ENCODE data around the gene ADAM33. TPM values are rescaled to one million over a fixed set of nuclear protein-coding genes. Genes with fewer than 3 reads are reported as not detected.

ADAM33 gene
- total and polyA plus RNA-seq, 5 donors = 11.5 to 30.5 (median 12.4) TPM

DNA sequence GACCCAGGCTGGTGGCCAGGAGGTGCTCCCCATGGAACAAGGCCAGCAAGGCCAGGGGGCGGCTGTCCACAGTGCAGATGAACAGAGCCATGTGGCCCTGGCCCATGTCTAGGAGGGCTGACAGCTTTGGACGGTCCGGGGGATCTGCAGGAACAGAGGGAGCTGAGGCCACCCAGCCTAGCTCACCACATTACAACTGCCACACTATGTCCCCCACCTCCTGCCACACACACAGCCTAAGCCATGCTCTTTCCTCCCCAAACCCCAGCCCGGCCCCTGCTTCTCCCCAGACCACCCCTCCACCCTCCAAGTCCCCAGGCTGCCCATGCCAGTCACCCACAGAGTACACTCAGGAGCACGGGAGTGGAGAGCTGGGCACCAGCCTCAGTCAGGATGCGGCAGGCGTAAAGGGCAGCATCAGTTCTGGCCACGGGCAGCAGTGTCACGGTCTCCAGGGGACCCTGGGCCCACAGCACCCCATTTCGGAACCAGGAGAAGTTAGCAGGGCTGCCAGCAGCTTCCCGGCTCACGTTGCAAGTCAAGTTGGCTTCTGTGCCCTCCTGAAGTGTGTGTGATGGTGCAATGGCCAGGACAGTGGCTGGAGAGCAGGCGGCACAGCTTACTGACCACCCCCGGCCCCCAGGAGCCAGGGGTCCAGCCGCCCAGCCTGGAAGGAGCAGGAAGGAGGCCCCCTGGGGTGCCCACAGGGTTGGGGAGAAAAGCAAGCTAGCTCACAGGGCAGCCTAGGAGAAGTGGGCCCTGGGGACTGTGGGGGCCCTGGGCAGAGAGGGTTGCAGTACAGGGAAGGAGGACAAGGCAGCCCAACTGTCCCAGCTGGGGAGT is 15.2 kb upstream of the ADAM33 start:
- Histone ChIP-seq H3K27ac (ENCODE audit: low read length) (no peak overlapping the region), H3K4me3 (ENCODE audit: low read length) (no peak overlapping the region), H3K27me3 (ENCODE audit: control insufficient read depth, insufficient read depth) (no peaks in the 10 kb centered on the region), H3K9me3 (ENCODE audit: control insufficient read depth, low read length) (no peaks in the 10 kb centered on the region), H3K4me1 (ENCODE audit: control insufficient read depth, insufficient read depth, low read length) (no peaks in the 10 kb centered on the region)
- intact Hi-C loops (cut with DNase I) = no loop called here
- WGBS = 89% methylated on average over 15 of the region's 15 CpGs
- DNase-seq (no peak), ATAC-seq (no peak)

DNA sequence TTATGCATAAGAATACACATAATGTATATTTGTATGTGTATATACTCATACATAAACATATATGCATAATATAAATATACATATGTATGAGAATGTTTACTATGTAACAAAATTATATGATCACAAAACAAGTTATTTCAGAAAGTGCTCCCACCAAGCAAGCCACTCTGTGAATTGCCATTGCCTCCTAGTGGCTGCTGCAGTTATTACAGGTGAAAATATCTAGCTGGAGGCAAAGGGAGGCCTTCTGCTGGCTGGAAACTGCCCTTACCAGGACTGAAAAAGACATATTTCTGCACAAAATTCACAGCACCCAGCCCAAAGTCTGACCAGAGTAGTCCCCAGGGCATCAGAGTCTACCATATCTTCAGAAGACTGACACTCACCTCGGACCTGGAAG is 14.4 kb upstream of the ADAM33 start:
- H3K9me3 ChIP-seq (ENCODE audit: control insufficient read depth, low read length) = no peaks in the 10 kb centered on the region
- intact Hi-C loops (cut with DNase I) = no loop called here
- ATAC-seq (no peak), DNase-seq (no peak)
- no peaks in the 10 kb centered on the region for H3K4me1 ChIP-seq (ENCODE audit: control insufficient read depth, insufficient read depth, low read length)
- no peak overlapping the region for H3K27ac ChIP-seq (ENCODE audit: low read length)
- WGBS = 95% methylated on average over 1 of the region's 1 CpG
- H3K4me3 ChIP-seq (ENCODE audit: low read length) = no peak overlapping the region
- H3K27me3 ChIP-seq (ENCODE audit: control insufficient read depth, insufficient read depth) = no peaks in the 10 kb centered on the region

DNA sequence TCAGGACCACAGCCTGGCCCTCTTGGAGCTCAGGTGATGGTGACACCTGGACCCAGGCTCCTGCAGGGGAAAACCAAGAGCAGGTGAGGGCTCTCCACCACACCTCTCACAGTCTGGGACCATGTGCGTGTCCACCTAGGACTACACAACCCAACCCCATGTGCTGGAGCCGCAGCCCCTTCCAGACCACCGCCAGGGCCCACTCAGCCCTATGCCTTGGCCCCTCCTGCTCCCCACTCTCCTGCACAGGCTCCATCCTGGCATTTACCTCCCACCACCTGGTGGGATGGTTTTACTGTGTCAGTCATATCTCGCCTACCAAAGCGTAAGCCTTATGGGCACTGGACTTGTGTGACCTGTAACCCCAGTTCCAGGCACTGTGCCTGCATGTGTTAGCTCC is 13.1 kb upstream of the ADAM33 start:
- WGBS = 96% methylated on average over 5 of the region's 5 CpGs
- H3K4me3 ChIP-seq (ENCODE audit: low read length) = no peak overlapping the region
- DNase-seq = peak in 1 of 3 donors; percentile 38
- H3K9me3 ChIP-seq (ENCODE audit: control insufficient read depth, low read length) = no peaks in the 10 kb centered on the region
- no peaks in the 10 kb centered on the region for H3K27me3 ChIP-seq (ENCODE audit: control insufficient read depth, insufficient read depth)
- ATAC-seq = no peak
- H3K27ac ChIP-seq (ENCODE audit: low read length) = no peak overlapping the region
- H3K4me1 ChIP-seq (ENCODE audit: control insufficient read depth, insufficient read depth, low read length) = no peaks in the 10 kb centered on the region
- intact Hi-C loops (cut with DNase I) = no loop called here

DNA sequence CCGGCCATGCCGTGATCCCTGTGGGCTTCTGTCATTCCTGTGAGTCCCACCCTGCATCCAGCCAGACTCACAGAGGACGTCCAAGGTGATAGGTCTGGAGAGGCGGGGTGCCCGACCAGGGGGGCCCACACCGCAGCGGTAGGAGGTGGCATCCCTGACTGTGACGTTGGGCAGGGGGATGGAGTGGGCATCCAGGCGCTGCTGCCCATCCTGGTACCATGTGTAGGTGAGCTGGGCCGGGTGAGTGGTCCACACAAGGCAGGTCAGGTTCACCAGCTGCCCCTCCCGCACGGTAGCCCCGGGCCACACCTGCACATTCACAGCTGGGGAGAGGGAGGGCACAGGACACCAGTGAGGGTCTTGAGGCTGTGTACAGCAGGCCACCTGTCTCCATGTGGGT is 11.6 kb upstream of the ADAM33 start:
- DNase-seq = peak in 1 of 3 donors; percentile 42
- Histone ChIP-seq H3K9me3 (ENCODE audit: control insufficient read depth, low read length) (no peaks in the 10 kb centered on the region), H3K4me3 (ENCODE audit: low read length) (no peak overlapping the region), H3K27ac (ENCODE audit: low read length) (no peak overlapping the region), H3K4me1 (ENCODE audit: control insufficient read depth, insufficient read depth, low read length) (no peaks in the 10 kb centered on the region), H3K27me3 (ENCODE audit: control insufficient read depth, insufficient read depth) (no peaks in the 10 kb centered on the region)
- 87% methylated on average over 13 of the region's 13 CpGs for WGBS
- ATAC-seq = no peak
- intact Hi-C loops (cut with DNase I) = no loop called here

DNA sequence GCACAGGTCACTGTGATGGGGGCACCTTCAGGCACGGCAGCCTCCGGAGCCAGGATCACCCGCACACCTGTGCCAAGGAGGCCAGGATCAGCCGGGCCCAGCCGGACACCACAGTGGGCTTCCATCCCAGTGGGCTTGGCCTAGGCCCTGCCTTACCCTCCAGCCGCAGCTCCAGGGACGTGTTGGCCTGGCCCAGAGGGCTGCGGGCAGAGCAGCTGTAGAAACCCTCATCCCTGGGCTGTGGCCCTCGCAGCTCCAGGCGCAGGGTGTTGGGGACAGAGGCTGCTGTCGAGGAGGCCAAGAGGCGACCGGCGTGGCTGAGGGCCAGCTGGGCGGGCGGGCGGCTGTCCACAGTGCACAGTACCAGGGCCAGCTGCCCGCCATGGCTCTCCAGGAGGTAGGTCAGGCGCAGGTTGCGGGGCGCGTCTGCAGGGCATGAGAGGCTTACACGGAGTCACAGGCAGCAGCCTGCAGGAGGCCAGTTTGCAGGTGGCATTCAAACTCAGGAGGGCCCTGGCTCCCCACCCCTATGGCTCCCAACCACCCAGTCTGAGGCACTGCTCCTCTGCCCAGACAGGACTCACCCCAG is 11.0 kb upstream of the ADAM33 start:
- Histone ChIP-seq H3K4me1 (ENCODE audit: control insufficient read depth, insufficient read depth, low read length) (no peaks in the 10 kb centered on the region), H3K27me3 (ENCODE audit: control insufficient read depth, insufficient read depth) (no peaks in the 10 kb centered on the region), H3K4me3 (ENCODE audit: low read length) (no peak overlapping the region), H3K9me3 (ENCODE audit: control insufficient read depth, low read length) (no peaks in the 10 kb centered on the region), H3K27ac (ENCODE audit: low read length) (no peak overlapping the region)
- ATAC-seq (no peak), DNase-seq (peak in 1 of 3 donors; percentile 40)
- intact Hi-C loops (cut with DNase I) = no loop called here
- WGBS = 89% methylated on average over 23 of the region's 23 CpGs

DNA sequence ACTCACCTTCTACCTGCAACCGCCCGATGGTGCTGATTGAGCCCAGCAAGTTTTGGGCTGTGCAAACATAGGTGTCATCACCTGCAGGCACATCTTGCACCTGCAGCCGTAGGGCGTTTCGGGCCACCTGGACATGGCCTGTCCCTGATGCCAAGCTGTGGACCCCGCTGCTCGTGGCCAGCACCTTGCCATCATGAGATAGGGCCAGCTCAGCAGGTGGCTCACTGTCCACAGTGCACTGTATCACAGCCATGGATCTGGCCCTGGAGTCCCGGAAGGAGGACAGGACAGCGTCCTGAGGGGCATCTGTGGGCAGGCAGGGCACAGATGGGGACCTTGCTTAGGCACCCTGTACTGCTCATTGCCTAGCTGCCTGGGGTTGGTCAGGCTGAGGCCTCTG is 10.1 kb upstream of the ADAM33 start:
- 92% methylated on average over 9 of the region's 9 CpGs for WGBS
- no peak for DNase-seq
- no peaks in the 10 kb centered on the region for H3K4me1 ChIP-seq (ENCODE audit: control insufficient read depth, insufficient read depth, low read length)
- H3K4me3 ChIP-seq (ENCODE audit: low read length) = no peak overlapping the region
- H3K27ac ChIP-seq (ENCODE audit: low read length) = no peak overlapping the region
- no peak for ATAC-seq
- no peaks in the 10 kb centered on the region for H3K9me3 ChIP-seq (ENCODE audit: control insufficient read depth, low read length)
- intact Hi-C loops (cut with DNase I) = no loop called here
- H3K27me3 ChIP-seq (ENCODE audit: control insufficient read depth, insufficient read depth) = no peaks in the 10 kb centered on the region

DNA sequence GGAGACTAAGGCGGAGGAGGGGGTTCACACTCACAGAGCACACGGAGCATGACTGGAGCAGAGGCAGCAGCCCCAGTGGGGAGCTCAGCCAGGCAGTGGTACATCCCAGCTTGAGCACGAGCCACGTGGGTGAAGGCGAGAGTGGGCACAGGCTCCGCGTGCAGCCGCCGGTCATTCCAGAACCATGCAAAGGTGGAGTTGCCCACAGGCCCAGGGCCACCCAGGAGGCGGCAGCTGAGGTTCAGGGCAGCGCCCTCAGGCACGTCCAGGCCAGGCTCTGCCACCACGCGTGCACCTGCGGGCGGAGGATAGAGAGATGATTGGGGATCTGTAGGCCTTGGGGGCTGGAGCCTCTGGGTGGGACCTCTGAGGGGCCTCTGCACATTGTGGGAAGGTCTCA is 9.5 kb upstream of the ADAM33 start:
- Histone ChIP-seq H3K27me3 (ENCODE audit: control insufficient read depth, insufficient read depth) (no peaks in the 10 kb centered on the region), H3K4me1 (ENCODE audit: control insufficient read depth, insufficient read depth, low read length) (peaks cover 2% of the 10 kb centered on the region), H3K27ac (ENCODE audit: low read length) (no peak overlapping the region), H3K9me3 (ENCODE audit: control insufficient read depth, low read length) (no peaks in the 10 kb centered on the region), H3K4me3 (ENCODE audit: low read length) (no peak overlapping the region)
- WGBS = 95% methylated on average over 16 of the region's 16 CpGs
- peak in 1 of 3 donors; percentile 35 for DNase-seq
- no peak for ATAC-seq
- intact Hi-C loops (cut with DNase I) = no loop called here

DNA sequence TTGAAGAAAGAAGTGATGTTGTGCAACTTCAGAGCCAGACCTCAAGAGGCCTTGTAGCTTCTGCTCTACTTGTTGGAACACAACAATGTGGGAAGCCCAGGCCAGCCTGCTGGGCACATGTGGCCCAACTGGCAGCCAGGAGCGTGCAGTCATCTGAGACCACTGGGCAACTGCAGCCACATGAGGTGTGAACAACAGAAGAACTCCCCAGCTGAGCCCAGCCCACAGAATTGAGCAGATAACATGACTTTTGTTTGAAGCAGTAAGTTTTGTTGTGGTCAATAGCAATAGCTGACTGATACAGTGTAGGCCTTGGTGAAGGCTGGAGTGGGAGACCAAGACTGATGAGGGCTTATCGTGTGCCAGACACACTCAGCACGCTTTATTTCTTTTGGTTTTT is 8.6 kb upstream of the ADAM33 start:
- H3K9me3 ChIP-seq (ENCODE audit: control insufficient read depth, low read length) = no peaks in the 10 kb centered on the region
- WGBS = 97% methylated on average over 3 of the region's 3 CpGs
- intact Hi-C loops (cut with DNase I) = no loop called here
- no peaks in the 10 kb centered on the region for H3K27me3 ChIP-seq (ENCODE audit: control insufficient read depth, insufficient read depth)
- H3K27ac ChIP-seq (ENCODE audit: low read length) = no peak overlapping the region
- DNase-seq (no peak), ATAC-seq (no peak)
- peaks cover 2% of the 10 kb centered on the region for H3K4me1 ChIP-seq (ENCODE audit: control insufficient read depth, insufficient read depth, low read length)
- H3K4me3 ChIP-seq (ENCODE audit: low read length) = no peak overlapping the region

DNA sequence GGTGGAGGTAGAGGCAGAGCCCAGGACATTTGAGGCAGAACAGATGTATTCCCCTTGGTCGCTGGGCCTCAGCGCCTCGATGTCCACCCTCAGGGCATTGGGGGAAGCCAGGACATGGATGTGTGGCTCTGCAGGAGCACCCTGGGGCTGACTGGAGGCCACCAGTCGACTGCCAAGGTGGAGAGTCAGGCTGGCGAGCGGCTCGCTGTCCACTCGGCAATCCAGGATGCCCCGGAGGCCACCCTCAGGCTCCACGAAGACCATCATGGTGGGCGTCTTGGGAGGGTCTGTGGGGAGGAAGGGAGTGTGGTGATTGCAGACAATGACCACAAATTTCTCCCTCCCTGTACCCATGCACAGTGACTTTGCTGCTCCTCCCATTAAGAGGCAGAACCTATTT is 8.2 kb upstream of the ADAM33 start:
- H3K4me3 ChIP-seq (ENCODE audit: low read length) = no peak overlapping the region
- intact Hi-C loops (cut with DNase I) = loop anchor here in 1 of 4 donors (10.0 kb wide), 1 partner anchor 165 kb away; no protein-coding TSS in a partner anchor
- ATAC-seq = no peak
- H3K27ac ChIP-seq (ENCODE audit: low read length) = no peak overlapping the region
- H3K4me1 ChIP-seq (ENCODE audit: control insufficient read depth, insufficient read depth, low read length) = peaks cover 2% of the 10 kb centered on the region
- no peaks in the 10 kb centered on the region for H3K9me3 ChIP-seq (ENCODE audit: control insufficient read depth, low read length)
- 92% methylated on average over 11 of the region's 11 CpGs for WGBS
- DNase-seq = peak in 1 of 3 donors; percentile 34
- no peaks in the 10 kb centered on the region for H3K27me3 ChIP-seq (ENCODE audit: control insufficient read depth, insufficient read depth)

DNA sequence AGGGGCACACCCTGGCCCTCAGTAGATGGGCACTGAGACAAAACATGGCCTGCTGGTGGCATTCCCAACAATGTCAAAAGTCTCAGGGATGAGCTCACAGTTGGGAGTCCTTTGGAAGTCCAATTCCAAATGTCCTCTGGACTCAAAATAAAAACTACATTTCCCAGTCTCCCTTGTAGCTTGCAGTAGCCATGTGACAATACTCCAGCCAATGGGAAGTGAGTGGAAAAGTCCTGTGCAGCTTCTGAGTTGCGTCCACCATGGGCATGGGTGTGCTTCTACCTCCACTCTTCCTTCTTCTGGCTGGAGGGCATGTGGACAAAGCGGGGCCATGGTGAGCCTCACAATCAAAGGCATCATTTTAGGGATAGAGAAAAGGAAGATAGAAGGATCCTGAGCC is 5.8 kb upstream of the ADAM33 start:
- peak overlapping the region; percentile 85 for H3K27ac ChIP-seq (ENCODE audit: low read length)
- peak; percentile 77 to 85 for ATAC-seq
- intact Hi-C loops (cut with DNase I) = loop anchor here in 1 of 4 donors (10.0 kb wide), 1 partner anchor 167 kb away; no protein-coding TSS in a partner anchor

DNA sequence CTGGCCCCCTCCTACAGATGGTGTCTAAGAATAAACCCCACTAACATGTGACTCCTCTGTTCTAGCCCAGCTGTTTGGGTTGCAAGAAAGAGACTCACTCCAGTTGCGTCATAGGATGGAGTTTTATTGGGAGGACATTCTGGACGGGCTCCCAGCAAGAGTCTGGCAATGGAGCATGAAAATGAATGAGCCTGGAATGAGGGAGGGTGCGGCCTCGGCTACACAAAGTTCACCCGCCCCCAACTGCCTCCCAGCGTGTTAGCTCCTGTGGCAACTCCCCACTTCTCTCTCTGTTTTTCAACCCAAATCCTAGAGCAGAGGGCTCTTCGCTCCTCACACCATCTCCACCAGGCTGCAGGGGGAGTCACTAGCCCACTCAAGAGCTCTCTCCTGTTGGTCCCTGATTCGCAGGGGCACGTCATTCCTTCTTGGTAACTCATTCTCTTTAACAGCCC is 5.1 kb upstream of the ADAM33 start:
- DNase-seq = peak; percentile 89 to 94 (median 90)
- peak; percentile 85 to 88 for ATAC-seq
- intact Hi-C loops (cut with DNase I) = loop anchor here in 1 of 4 donors (10.0 kb wide), 1 partner anchor 168 kb away; no protein-coding TSS in a partner anchor

More for the DNA sequence above, 5.8 kb upstream of the ADAM33 start:
- H3K4me3 ChIP-seq (ENCODE audit: low read length) = no peak overlapping the region
- 59% methylated on average over 2 of the region's 2 CpGs for WGBS
- peak in 1 of 3 donors; percentile 47 for DNase-seq
- peaks cover 2% of the 10 kb centered on the region for H3K4me1 ChIP-seq (ENCODE audit: control insufficient read depth, insufficient read depth, low read length)
- no peaks in the 10 kb centered on the region for H3K9me3 ChIP-seq (ENCODE audit: control insufficient read depth, low read length)
- H3K27me3 ChIP-seq (ENCODE audit: control insufficient read depth, insufficient read depth) = no peaks in the 10 kb centered on the region

More for the DNA sequence above, 5.1 kb upstream of the ADAM33 start:
- Histone ChIP-seq H3K27ac (ENCODE audit: low read length) (peak overlapping the region; percentile 85), H3K9me3 (ENCODE audit: control insufficient read depth, low read length) (no peaks in the 10 kb centered on the region), H3K27me3 (ENCODE audit: control insufficient read depth, insufficient read depth) (no peaks in the 10 kb centered on the region), H3K4me1 (ENCODE audit: control insufficient read depth, insufficient read depth, low read length) (peaks cover 2% of the 10 kb centered on the region), H3K4me3 (ENCODE audit: low read length) (no peak overlapping the region)
- WGBS = 31% methylated on average over 9 of the region's 9 CpGs

All from right cardiac atrium (tissue), 5 donors.